C1 segment of cervical spinal cord (tissue), 14 donors: ENCODE data around the gene LGALS3.

Experiments
- DNase-seq, 14 donors: peaks; one replicate each; lab custom pipeline; 2025; lab: John Stamatoyannopoulos, UW

LGALS3 gene

GRCh38 chr14:55190906-55191202 lies 61.8 kb downstream of the LGALS3 start:
- DNase-seq: no peak

GRCh38 chr14:55191203-55192053 lies 62.4 kb downstream of the LGALS3 start, which contains the start of gene DLGAP5:
TSS of gene DLGAP5 (minus strand) at chr14:55191585. CDS start at chr14:55189179, 2,406 bp downstream.
- peak; percentile 41 to 93 (median 87) for DNase-seq

- DNase-seq: no peak
These were observed 63.1 kb downstream of the LGALS3 start for GRCh38 chr14:55192054-55192621.

- no peak for DNase-seq
These were observed 65.8 kb downstream of the LGALS3 start for GRCh38 chr14:55194656-55195355.
